Stimulated activated CD8-positive, alpha-beta memory T cell treated with anti-CD3 and anti-CD28 coated beads, Interleukin-7, amount 100 ng/mL, for 4 hours (primary cell): ENCODE data around the gene MED25.

ENCODE experiments used
- DNase-seq, 2 donors: peaks; one replicate each; pipeline ENCODE4 v3.0.0-alpha.2; 2020; ENCODE audit warnings: low read depth in 2 of 2

The MED25 gene

GRCh38 chr19:49858088-49858985 is 40.2 kb downstream of the MED25 start:
- no peak for DNase-seq

GRCh38 chr19:49859682-49860335 is 41.7 kb downstream of the MED25 start:
- no peak for DNase-seq

- DNase-seq: no peak
Observed at GRCh38 chr19:49860336-49861102, 42.4 kb downstream of the MED25 start.

GRCh38 chr19:49861107-49861506 is 43.0 kb downstream of the MED25 start:
- DNase-seq: no peak

- no peak for DNase-seq
Observed at GRCh38 chr19:49861541-49862378, 43.7 kb downstream of the MED25 start.

GRCh38 chr19:49862391-49863253 is 44.5 kb downstream of the MED25 start:
- DNase-seq: no peak

- DNase-seq: no peak
Observed at GRCh38 chr19:49863254-49863934, 45.3 kb downstream of the MED25 start.

GRCh38 chr19:49863935-49864320 is 45.8 kb downstream of the MED25 start:
- DNase-seq: no peak

GRCh38 chr19:49864890-49865289 is 46.8 kb downstream of the MED25 start:
- DNase-seq: no peak

- peak; percentile 81 to 84 for DNase-seq
Observed at GRCh38 chr19:49866933-49867782, 49.1 kb downstream of the MED25 start, which contains the start of gene PNKP. PNKP (minus strand) TSS chr19:49867576; CDS start chr19:49867204, 372 bp downstream.

- DNase-seq: no peak
Observed at GRCh38 chr19:49869009-49869483, 51.0 kb downstream of the MED25 start.

- DNase-seq: peak; percentile 79 to 83
Observed at GRCh38 chr19:49869484-49870308, 51.6 kb downstream of the MED25 start.

- no peak for DNase-seq
Observed at GRCh38 chr19:49870309-49870901, 52.3 kb downstream of the MED25 start.

- no peak for DNase-seq
Observed at GRCh38 chr19:49871349-49871985, 53.4 kb downstream of the MED25 start.

- no peak for DNase-seq
Observed at GRCh38 chr19:49872245-49873128, 54.4 kb downstream of the MED25 start.

- DNase-seq: no peak
Observed at GRCh38 chr19:49873129-49873521, 55.0 kb downstream of the MED25 start.
